HG03097 (cell line): Measurements from ENCODE around the gene NAV2.

ENCODE experiments used
- ATAC-seq: cut with Tn5 transposase; IDR thresholded peaks from one replicate; pipeline ENCODE4 v1.9.1; 2021; ENCODE audit not compliant: unreplicated experiment, low FRiP score

NAV2 gene

DNA sequence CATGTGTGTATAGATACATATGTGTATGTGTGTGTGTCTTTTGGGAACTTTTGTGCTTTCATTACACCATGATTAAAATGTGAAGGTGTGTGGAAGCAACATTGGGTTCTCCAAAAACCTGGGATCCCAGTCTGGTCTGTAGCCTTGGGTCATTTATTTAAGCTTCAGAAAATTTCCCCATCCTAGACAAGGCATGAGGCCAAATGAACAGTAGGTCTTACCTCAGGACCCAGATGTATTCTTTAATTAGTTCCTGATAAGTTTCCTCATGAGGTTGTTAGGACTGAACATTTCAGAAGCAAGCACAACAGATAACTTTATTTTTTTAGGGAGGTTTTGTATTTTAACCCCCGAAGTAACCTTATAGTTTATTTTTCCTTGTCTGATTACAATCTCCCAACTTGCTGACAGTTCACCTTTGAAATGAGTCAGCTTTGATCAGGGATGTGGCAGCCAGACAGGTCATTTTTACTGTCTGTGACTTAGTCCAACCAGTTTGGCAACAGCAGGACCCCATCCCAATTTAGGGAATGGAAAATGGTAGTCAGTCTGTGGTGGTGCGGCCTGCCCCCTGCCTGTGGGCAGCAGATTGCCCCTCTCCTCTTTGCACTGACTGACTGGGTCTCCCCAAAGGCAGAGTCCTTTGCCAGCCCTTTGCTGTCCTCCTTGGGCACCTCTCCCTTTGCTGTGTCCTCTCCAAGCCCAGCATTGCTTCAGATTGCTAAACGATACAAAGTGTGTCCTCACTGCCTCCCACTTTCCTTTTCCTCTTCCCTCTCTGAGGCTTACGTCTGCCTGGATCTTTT, 88.3 kb downstream of the NAV2 start:
- no peak for ATAC-seq

DNA sequence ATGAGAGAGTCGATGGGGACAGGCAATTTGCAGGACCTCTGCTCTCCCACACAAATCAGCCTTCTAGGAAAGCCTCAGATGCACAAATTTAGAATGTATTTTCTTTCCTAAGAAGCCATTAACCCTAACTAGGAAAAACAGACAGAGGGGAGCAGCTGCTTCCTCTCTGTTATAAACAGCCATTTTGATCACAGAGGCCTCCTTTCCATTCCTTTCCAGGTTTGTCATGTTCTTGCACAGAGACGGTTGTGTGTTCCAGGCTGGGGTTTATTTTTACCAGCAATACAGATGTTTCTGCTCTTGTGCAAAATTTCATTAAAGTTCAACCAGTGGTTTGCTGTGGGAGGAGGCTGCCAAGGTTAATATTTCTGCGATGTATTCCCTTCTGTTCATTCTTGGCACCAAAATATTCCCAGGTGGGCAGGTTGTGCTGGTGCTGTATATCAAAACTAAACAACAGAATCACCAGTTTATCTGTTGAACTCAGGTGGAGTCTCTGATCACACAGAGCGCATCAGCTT, 90.2 kb downstream of the NAV2 start:
- ATAC-seq = no peak

DNA sequence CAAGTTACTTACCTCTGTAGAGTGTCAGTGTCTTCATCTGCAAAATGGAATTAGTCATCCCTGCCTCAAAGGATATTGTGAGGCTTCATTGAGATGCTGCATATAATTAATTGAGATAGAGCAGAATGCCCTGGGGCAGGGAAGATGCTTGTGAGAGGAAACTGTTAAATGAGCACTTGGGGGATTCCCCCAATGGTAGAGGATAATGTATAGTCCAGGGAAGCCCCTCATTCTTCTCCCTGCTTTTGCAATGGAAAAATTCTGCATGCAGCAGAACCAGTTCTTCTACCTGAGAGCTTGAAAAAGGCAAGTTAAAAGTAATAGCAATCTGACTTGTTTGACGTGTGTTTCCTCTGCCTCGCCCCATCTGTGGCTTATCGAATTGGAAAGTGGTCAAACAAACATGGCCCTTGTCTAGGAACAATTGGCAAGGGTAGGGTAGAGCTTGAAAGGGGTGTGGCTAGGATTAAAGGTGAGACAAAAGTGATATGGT, 90.9 kb downstream of the NAV2 start:
- no peak for ATAC-seq

DNA sequence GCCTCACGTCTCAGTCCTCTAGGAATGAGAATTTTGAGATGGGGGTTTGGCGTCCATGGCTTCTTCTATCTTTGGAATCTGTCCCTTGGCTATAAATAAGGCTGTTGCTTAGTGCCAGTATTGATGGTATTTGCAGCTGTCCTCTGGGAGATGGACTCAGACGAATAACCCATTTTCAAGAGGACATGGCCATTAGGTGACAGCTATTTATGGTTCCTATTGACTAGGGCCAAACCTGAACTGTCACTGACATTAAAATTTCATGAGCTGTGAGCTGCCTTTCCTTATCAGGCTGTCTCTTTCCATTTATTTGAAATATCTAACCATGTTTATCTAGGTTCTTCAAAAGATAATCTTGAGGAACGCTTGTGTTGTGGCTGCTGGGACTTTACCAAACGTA, 92.7 kb downstream of the NAV2 start:
- ATAC-seq = no peak

DNA sequence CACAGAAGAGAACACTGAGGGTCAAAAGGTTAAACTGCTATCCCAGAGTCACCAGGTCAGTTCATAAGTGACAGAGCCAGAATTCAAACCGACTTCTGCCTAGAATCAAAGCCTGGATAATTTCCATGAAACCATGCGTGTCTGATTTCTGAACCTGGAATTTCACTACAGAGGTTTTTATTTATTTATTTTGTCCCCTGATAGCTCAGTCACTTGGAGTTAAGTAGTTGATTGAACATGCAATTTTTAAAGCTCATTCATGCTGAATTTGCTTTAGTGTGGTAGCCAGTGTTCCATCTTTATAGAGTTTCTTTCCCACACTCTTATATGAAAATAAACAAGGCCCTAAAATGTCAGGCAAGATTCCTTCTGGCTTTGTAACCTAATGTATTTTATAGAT, 93.2 kb downstream of the NAV2 start:
- no peak for ATAC-seq

DNA sequence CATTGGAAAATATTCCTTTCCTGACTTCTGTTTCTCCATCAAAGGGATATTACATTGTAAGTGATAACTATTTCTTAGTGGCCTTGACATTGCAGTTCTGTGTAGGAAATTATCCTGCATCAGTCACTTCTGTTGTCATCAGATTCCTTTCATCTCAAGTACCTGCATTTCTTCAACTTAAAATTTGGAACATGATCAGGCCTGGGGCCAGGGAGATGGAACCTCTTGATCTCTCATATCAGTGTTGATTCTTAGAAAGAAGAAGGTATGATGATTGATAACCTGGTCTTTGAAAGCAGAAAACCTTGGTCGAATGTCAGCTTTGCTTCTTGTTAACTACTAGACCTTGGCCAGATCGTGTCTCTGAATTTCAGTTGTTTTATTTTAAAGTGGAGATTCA, 93.6 kb downstream of the NAV2 start:
- ATAC-seq = no peak

DNA sequence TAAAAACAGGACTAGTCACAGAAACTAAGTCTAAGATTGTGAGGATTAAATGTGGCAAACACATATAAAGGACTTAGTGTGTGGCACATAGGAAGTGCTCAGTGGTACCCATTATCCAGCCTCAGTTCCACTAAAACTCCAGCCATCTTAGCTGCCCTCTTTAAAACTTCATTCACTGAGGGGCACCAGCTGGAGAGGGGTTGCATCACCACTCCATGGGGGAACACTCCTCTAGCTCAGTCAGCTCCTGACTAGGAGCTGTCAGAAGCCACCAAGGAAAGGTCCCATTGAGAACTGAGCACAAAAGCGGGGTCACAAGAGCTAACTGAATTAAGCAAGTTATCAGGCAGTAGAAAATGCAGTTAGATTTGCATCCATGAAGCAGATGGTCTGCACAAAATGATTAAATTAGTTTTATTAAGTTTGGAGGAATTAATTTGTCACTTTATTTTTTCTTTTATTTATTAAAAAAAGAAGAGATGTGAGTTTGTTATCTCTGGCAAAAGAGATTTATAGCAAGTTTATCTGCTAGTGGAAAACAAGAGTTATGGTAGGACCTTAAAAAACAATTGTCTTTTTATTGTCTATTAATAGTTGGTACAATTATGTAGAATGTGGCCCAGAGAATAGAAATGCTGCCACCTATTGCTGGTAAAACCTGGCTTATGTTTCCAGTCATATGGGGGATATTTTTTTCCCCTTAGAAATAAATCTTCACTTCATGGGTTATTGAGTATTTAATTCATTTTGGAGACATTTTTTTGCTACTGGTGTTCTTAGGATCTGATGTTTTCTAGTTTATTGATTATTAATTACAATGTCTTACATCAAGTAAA, 95.7 kb downstream of the NAV2 start:
- ATAC-seq = no peak

DNA sequence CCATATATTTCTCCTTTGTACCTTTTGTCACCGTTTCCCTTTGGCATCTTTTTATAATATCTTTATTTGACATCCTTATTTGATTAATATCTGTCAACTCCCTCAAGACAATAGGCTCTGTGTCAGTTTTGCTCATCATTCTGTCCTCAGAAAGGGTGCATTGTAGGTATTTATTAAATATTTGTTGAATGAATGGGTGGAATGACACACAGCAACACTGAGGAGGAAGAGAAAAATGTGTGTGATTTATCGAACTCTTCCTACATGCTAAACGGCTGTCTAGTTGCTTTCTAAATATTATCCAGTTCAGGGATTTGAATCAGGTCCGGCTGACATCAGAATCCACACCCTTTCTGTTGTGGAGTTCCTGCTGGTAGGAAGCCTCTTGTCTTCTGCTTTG, 98.2 kb downstream of the NAV2 start:
- ATAC-seq = no peak

DNA sequence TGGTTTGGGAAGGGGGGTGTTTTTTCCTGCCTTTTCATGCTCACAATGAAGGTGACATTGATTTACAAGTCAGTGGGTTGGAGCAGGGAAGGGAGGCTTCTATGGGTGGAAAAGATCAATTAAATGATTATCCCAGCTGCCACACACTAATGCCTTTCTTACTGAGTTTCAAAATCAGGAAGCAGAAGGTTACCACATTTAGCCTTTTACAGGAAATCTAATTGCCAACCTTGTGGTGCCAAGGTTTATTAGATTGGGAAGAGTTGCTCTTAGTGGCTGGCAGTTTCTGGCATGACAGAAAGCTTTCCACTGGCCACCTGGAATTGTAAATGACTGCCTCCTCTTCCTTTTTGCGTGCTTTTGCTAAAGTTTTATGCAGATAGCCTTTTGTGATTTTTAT, 98.7 kb downstream of the NAV2 start:
- no peak for ATAC-seq

DNA sequence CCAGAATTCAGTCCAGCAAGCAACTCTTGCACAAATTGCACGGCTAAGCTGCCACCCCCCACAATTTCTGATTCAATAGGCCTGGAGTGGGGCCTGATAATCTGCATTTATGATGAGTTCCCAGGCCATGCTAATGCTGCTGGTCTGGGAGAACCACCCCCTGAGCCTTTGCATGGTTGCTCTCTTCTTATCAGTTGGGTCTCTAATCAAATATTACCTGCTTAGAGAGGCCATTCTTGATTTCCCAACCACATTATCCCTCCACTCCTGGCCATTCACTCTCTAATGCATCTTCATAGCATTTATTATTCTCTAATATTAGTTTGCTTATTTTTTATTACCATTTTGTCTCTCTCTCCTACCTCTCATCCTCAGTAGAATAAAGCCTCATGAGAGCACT, 99.5 kb downstream of the NAV2 start:
- ATAC-seq = no peak

DNA sequence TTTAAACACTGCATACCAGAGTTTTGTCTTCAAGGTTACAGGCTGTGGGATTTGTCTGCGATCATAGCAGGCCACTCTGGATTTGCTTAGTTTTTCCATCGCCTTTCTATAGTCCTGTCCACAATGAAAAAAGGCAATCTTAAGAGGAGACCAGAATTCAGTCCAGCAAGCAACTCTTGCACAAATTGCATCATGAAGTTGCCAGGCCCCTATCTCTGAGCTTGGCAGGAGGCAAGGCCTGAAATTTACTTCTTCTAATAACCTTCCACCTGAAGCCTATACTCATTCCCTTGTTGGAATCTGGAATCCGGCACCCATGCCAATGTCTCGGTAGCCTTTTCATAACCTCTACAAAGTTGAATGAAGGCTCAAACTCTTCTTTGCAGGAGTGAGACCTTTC, 100.1 kb downstream of the NAV2 start:
- no peak for ATAC-seq

DNA sequence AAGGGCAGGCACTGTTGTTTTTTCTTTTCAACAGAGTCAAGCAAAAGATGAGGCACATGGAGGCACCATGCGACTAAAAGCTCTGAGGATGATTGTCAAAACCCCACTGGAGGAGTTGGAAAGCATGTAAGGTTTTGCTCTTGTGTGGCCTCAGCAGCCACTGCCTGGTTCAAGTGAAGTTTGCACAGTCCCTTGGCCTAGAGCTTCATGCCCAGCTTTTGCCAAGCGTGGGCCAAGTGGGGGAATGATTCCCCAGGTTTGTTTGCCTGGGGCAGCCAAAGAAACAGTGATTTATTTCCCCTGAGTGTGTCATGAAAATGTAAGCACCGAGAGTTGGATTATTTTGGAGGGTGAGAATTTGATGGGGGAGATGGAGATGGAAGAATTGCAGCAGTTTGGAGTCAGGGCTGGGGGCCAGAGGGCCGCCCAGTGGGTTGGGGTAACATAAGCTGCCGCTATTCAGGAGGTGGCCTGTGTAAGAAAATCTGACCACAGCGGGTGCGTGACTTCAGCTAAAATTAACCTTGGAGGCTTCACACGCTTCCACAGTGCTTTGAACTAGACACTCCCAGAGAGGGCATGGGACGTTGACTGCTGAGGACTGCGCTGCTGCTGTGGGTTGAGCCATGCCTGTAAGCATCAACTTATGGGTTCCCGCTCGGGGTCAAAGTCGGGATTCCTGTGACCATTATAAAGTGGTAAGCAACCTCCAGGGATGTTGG, 100.7 kb downstream of the NAV2 start:
- no peak for ATAC-seq

DNA sequence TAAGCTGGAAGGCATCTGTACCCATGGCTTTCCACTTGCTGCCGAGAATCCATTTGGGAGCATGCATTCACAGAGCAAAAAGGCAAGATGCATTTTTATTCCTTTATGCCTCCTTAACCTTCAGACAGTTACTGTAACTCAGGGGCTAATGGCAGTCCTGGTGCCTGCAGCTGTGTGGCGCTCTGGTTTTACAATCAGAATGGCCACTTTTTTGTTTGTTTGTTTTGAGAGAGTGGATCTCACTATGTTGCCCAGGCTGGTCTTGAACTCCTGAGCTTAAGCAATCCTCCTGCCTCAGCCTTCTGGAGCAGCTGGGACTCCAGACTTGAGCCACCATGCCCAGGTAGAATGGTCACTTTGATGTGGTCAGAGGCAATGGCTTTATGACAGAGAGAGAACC, 101.8 kb downstream of the NAV2 start:
- no peak for ATAC-seq

DNA sequence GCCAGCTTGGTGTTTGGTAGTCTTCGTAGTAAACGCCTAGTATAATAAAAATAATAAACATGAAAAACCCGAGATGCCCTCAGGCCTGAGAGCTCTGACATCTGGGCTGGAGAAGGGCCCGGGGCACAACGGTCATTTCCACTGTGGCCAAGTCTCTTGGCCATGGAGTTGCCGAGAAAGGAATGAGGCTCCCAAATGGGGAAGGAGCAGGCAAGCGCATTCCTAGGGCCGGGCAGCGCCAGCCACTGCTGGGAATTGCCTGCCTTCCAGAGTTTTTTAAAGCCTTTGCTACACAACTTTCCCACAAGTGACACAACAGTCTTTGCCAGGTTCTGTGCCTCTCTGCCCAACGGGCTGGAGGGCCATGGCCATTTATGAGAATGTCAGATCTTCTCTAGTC, 103.4 kb downstream of the NAV2 start:
- no peak for ATAC-seq

DNA sequence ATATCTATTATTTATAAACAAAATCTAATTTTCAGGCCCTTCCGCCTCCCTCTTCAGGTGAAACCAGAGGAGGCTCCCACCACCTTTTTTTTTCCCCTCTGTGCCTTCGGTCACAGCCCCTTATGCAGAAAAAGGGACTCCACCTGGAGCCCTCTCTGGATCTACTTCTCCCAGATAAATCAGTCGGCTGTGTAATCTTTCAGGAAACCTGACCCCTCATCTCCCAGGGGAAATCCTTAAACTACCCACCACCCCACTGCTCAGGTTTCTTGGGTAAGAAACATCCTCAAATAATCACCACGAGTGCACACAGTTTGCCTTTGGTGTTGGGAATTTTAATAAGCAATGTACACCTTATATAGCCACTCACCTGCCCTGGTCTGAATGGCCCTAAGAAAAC, 104.2 kb downstream of the NAV2 start:
- ATAC-seq = no peak

DNA sequence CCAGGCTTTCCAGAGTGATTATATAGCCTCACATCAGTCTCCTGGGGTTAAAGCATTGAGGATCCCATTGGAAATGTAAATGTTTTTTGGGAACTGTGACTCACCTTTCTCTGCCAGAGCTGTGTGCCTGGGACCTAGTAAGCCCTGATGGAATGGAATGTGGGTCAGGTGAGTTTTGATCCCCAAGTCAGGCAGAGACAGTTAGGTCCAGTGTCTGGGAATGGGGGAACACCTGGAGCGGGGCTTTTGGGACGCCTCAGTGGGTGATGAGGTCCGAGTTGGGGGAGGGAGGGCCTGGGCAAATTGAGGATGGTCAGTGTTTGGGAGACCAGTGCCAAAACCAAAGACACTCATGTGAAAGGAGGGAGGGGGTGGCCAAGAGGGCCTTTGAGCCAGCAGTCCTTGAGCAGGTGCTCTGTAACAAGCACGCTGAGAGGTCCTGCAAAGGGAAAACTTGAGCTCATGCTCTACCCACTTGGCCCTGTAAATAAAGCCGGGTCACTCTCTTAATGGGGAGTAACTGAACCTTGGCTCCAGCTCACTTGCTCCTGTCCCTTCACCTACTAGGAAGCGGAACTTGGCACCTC, 104.7 kb downstream of the NAV2 start:
- no peak for ATAC-seq

DNA sequence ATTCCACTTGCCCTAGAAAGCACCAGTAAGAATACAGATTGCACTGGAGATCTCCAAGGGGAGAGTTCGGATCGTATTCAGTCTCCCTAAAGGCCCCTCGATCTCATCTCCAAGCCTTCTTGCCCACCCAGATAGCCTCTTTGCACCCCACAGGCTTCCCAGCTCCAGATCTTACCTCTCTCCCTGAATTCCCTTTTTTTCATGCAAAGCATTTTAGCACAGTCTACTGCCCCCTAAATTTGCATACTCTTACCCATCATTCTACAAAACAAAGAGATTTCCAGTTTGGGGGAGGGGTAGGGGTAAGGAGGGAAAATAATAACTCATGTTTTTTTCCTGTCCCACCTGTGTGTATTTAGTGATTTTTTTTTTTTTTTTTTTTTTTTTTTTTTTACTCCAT, 105.2 kb downstream of the NAV2 start:
- ATAC-seq = no peak

DNA sequence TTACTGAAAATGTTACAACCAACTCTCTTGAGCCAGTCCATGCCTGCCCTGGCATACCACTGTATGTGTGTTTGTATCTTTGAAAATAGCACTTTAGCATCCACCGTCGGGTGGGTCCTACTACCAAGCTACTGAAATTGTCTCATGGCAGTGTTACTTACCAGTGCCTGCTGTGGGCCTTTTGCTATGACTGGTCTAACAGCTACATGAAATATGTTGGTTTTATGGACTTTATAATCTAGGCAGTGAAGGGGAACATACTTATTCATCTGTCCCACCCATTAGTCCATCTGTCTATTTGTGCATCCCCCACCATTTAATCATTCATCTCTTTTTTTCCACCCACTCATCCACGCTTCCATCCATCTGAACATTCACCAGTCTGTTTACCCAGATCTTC, 106.0 kb downstream of the NAV2 start:
- ATAC-seq = no peak

DNA sequence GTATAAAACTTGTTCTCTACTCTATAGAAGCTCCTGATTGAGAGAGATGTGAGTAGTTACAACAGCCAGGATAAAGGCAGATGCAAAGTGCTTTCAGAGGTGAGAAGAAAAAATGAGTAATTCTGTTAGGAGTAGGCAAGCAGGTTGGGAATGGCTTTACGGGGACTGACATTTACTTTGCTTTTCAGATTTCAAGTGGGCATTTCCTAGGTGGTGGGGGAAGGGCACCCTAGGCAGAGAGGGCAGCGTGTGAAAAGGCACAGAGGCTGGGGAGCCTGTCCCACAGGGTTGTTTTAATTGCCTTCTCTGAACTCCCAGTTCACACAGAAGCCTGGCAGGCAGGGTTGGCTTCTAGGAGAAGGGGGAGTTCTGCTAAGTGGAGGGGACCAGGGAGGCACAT, 106.5 kb downstream of the NAV2 start:
- ATAC-seq = no peak

DNA sequence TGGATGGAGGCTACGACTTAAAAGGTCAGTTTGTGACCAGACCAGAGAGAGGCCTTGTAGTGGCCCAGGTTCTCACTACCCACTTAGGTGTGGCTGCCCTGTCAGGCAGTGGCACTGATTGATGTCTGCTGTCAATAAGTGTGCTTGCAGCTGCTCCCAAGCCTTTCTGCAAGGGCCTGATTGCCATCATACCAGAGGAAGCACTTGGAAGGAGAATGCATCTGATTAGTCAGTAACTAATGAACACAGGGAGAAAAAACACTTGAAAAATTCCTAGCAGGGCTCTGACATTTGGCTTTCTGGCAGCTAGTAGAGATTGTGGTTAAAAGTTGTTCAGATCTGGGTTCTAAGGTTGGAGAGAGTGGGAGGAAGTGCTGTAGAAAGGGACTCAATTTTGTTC, 107.5 kb downstream of the NAV2 start:
- ATAC-seq = no peak

DNA sequence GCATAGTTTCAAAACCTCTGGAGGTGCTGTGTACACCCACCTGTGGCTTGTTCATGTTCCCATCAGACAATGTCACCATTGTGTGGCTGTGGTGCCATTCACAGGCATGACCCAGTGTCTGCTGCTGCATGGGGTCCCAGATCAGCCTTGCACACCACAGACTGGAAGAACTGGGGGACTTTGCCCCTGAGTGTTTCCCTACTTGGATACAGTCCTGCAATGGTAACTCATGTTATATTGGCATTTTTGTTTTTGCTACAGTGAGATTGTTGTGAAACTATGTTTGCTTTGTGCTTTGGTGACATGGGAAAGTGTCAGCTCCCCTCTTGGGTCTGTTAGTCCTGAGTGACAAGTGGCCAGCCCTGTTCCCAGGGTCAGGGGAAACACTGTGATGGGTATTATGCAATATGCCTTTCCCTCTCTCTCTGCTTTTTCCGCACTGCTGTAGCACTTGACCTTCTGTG, 108.8 kb downstream of the NAV2 start:
- no peak for ATAC-seq
